Osteocyte (in vitro differentiated cells): Measurements from ENCODE around the gene RIIAD1. TPM values are rescaled to one million over a fixed set of nuclear protein-coding genes. Genes with fewer than 3 reads are reported as not detected.
"Not testable (repeated sequence)": the region's sequence is repeated elsewhere in the genome, so short reads cannot be mapped to it uniquely, and the experiment has no call there.

Experiments
- DNase-seq: peaks from one replicate; pipeline ENCODE4 v3.0.0; 2021; ENCODE audit warnings: mixed read lengths; ENCODE audit not compliant: unreplicated experiment; ENCODE audit errors: extremely low spot score
- H3K27ac Mint-ChIP-seq: one replicate; pipeline ENCODE4 v1.8.0; 2021; ENCODE audit warnings: mild to moderate bottlenecking, mixed read lengths; ENCODE audit not compliant: unreplicated experiment
- H3K27me3 Mint-ChIP-seq: one replicate; pipeline ENCODE4 v1.8.0; 2021; ENCODE audit warnings: mixed read lengths; ENCODE audit not compliant: unreplicated experiment
- H3K36me3 Mint-ChIP-seq: one replicate; pipeline ENCODE4 v1.8.0; 2021; ENCODE audit warnings: mixed read lengths; ENCODE audit not compliant: unreplicated experiment
- H3K4me1 Mint-ChIP-seq: one replicate; pipeline ENCODE4 v1.8.0; 2021; ENCODE audit warnings: mixed read lengths; ENCODE audit not compliant: unreplicated experiment
- H3K4me3 Mint-ChIP-seq: one replicate; pipeline ENCODE4 v1.8.0; 2021; ENCODE audit warnings: mild to moderate bottlenecking, moderate library complexity, mixed read lengths; ENCODE audit not compliant: unreplicated experiment
- H3K9me3 Mint-ChIP-seq: one replicate; pipeline ENCODE4 v1.8.0; 2021; ENCODE audit warnings: mixed read lengths; ENCODE audit not compliant: unreplicated experiment
- CTCF ChIP-seq: fragments of 200-600 bp; sonication (generic); IDR thresholded peaks from 2 replicates; pipeline ENCODE4 v1.5.0; 2021; ENCODE audit warnings: antibody characterized with exemption, mild to moderate bottlenecking, moderate library complexity
- total RNA-seq: library from RNA; stranded (reverse); gene quantifications from 2 replicates; pipeline ENCODE4 v1.2.1, GENCODE V29; 2021

The RIIAD1 gene
- total RNA-seq, 1 donor from 2014 or later = not detected

DNA sequence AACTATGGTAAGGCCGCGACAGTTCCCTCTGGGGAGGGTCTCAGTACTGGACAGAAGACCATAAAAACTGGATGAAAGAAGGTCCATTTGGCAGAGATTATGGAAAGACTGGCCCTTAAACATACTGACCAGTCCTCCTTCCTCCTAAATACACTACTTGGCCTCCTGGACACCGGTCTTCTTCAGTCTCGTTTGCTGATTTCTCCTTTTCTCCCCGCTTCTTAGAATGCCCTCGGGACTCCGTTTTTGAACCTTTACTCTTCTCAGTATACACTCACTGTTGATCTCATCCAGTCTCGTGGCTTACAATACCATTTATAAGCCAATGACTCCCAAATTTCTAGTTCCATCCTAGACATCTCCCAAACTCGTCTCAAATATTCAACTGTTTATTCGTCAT lies 42.7 kb downstream of the RIIAD1 start:
- H3K27ac Mint-ChIP-seq = peak overlapping the region; percentile 94
- TF ChIP-seq CTCF = no peak
- peaks cover 17% of the 10 kb centered on the region for H3K4me1 Mint-ChIP-seq
- H3K9me3 Mint-ChIP-seq = no peaks in the 10 kb centered on the region
- H3K27me3 Mint-ChIP-seq = no peaks in the 10 kb centered on the region
- DNase-seq = no peak
- H3K4me3 Mint-ChIP-seq = peak overlapping the region; percentile 85
- H3K36me3 Mint-ChIP-seq = peaks cover 16% of the 10 kb centered on the region

GRCh38 chr1:151768351-151769066 lies 47.2 kb downstream of the RIIAD1 start:
- H3K27ac Mint-ChIP-seq, DNase-seq, H3K27me3 Mint-ChIP-seq, H3K9me3 Mint-ChIP-seq, H3K4me3 Mint-ChIP-seq, H3K36me3 Mint-ChIP-seq: not testable (repeated sequence)
- H3K4me1 Mint-ChIP-seq = peaks cover 10% of the 10 kb centered on the region

DNA sequence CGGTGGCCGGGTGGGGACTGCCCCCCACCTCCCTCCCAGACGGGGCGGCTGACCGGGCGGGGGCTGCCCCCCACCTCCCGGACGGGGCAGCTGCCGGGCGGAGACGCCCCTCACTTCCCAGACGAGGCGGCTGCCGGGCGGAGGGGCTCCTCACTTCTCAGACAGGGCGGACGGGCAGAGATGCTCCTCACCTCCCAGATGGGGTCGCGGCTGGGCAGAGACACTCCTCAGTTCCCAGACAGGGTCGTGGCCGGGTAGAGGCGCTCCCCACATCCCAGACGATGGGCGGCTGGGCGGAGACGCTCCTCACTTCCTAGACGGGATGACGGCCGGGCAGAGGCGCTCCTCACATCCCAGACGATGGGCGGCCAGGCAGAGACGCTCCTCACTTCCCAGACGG lies 47.9 kb downstream of the RIIAD1 start:
- not testable (repeated sequence) for H3K27me3 Mint-ChIP-seq, H3K4me3 Mint-ChIP-seq, H3K4me1 Mint-ChIP-seq, H3K36me3 Mint-ChIP-seq, H3K9me3 Mint-ChIP-seq, H3K27ac Mint-ChIP-seq
- peak; percentile 81 for DNase-seq

DNA sequence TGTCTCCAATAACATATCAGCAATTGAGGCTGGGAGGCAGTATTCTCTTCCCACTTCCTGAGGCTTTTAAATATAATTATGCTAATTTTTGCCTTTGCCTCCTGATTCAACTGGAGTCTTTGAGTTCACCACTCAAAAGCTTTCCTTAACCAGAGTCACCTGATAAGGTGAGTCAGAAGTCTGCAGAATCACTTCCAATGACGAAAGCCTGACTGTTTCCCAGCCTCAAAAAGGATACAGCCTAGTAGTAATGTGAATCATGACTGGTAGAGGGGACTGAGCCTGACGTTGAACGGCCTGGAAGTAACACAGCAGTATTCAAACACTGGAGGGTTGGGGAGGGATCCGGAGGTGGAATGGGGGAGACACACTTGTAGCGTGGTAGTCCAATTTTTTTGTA lies 52.4 kb downstream of the RIIAD1 start:
- no peak for DNase-seq
- H3K9me3 Mint-ChIP-seq = no peaks in the 10 kb centered on the region
- no peak overlapping the region for H3K27ac Mint-ChIP-seq
- H3K36me3 Mint-ChIP-seq = no peaks in the 10 kb centered on the region
- no peak for TF ChIP-seq CTCF
- H3K4me1 Mint-ChIP-seq = no peaks in the 10 kb centered on the region
- no peak overlapping the region for H3K4me3 Mint-ChIP-seq
- no peaks in the 10 kb centered on the region for H3K27me3 Mint-ChIP-seq

DNA sequence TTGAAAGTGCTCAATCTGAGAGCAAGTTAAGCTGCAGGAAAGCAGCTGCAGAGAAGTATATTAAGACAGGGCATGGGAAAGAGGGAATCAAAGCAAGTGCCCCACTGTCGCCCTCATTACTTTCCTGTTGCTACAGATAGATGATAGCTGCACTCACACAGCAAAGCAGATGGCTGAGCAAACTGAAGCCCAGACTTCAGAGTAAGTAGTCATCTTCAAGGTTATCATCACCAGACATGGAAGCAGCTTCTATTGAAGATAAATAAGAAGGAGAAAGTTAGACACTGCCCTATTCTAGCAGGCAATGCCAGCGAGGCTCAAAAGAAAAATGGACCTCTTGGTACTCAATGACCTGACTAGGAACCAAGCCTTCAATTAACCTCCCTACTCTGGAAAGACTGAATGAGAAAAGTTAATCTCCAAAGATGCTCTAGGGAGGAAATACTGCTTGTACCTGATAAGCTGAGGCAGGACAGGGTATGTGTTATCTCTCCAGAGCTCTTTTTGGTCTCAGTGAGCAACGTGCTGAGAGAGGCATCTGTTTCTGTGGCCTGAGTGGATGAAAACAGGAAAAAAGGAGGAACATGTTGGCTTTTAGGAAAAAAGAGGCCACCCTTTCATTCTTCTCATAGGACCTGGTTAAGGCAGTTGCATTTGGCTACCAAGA lies 53.1 kb downstream of the RIIAD1 start:
- Mint-ChIP-seq H3K27me3 (no peaks in the 10 kb centered on the region), H3K27ac (no peak overlapping the region)

More for the DNA sequence above, 53.1 kb downstream of the RIIAD1 start:
- no peaks in the 10 kb centered on the region for H3K36me3 Mint-ChIP-seq
- TF ChIP-seq CTCF = no peak
- no peak for DNase-seq
- no peaks in the 10 kb centered on the region for H3K4me1 Mint-ChIP-seq
- H3K9me3 Mint-ChIP-seq = no peaks in the 10 kb centered on the region
- no peak overlapping the region for H3K4me3 Mint-ChIP-seq
